ENCODE data around the gene MAEA.

The MAEA gene

DNA sequence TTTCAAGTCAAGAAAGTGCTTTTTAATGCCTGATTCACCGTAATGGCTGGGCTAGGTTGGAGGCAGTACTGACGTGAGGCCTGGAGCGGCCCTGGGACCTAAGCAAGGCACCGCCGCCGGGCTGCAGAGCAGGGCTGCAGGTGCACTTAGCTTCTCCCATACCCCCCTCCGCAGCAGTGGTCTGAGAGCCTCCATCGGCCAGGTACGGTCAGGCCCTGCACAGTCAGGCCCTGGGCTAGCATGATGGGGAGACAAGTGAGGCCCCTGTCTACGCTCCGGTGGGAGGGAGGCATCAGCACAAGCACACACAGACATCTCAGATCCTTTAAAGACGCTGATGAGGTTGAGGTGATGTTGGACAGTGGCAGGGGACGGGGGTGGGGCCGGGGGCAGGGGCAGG, 4.7 kb downstream of the MAEA start:
- Histone ChIP-seq H3K9ac (ENCODE audit: low read depth, low read length, poor library complexity, severe bottlenecking) (peak overlapping the region; percentile 30), H3K4me2 (ENCODE audit: low read depth, low read length, poor library complexity, severe bottlenecking) (peak overlapping the region; percentile 96), H3K9me2 (replicated peaks; ENCODE audit: low read depth, low read length) (no peaks in the 10 kb centered on the region), H3K9me3 (ENCODE audit: insufficient read depth, low read depth, low read length) (no peaks in the 10 kb centered on the region), H3K4me1 (ENCODE audit: insufficient read depth, low read length, poor library complexity, severe bottlenecking) (peaks cover 39% of the 10 kb centered on the region), H3K79me2 (ENCODE audit: insufficient read depth, low read length) (peaks cover 91% of the 10 kb centered on the region), H3K4me3 (ENCODE audit: low read length, poor library complexity, severe bottlenecking) (peak overlapping the region; percentile 42), H3F3A (ENCODE audit: low read depth) (no peaks in the 10 kb centered on the region), H2AFZ (ENCODE audit: low read length) (no peak overlapping the region), H3K27me3 (ENCODE audit: insufficient read depth, low read length, poor library complexity, severe bottlenecking) (no peaks in the 10 kb centered on the region), H4K20me1 (ENCODE audit: insufficient read depth, low read length, poor library complexity, severe bottlenecking) (peaks cover 60% of the 10 kb centered on the region), H3K36me3 (ENCODE audit: insufficient read depth, low read length) (peaks cover 11% of the 10 kb centered on the region; the same call in 1 of the 2 replicates)
- TF ChIP-seq EZH2phosphoT487 (IDR thresholded peaks at IDR 0.05; ENCODE audit: borderline replicate concordance) = no peak
- TF ChIP-seq, protein P1, sequence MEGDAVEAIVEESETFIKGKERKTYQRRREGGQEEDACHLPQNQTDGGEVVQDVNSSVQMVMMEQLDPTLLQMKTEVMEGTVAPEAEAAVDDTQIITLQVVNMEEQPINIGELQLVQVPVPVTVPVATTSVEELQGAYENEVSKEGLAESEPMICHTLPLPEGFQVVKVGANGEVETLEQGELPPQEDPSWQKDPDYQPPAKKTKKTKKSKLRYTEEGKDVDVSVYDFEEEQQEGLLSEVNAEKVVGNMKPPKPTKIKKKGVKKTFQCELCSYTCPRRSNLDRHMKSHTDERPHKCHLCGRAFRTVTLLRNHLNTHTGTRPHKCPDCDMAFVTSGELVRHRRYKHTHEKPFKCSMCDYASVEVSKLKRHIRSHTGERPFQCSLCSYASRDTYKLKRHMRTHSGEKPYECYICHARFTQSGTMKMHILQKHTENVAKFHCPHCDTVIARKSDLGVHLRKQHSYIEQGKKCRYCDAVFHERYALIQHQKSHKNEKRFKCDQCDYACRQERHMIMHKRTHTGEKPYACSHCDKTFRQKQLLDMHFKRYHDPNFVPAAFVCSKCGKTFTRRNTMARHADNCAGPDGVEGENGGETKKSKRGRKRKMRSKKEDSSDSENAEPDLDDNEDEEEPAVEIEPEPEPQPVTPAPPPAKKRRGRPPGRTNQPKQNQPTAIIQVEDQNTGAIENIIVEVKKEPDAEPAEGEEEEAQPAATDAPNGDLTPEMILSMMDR (conservative IDR thresholded peaks at IDR 0.05; ENCODE audit: low read length) = no peak

DNA sequence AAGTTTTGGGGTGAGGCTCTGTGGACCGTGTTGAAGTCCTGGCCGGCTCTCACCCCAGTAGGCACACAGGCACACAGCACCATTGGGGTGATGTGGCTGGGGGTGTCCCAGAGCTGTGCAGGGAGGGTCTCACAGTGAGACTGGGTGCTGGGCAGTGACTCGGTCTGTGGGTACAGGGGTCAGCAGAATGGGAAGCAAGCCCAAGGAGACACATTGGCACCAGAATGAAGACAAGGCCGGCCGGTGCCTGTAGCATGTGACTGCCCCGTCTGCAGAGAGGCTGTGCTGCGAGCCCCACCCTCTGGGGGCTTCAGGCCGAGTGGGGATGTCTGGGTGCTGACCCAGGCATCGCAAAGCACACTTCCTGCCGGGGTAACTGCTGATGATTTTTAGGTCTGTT, 5.2 kb downstream of the MAEA start:
- Histone ChIP-seq H3K4me2 (ENCODE audit: low read depth, low read length, poor library complexity, severe bottlenecking) (peak overlapping the region; percentile 75), H3K4me1 (ENCODE audit: insufficient read depth, low read length, poor library complexity, severe bottlenecking) (peaks cover 39% of the 10 kb centered on the region), H4K20me1 (ENCODE audit: insufficient read depth, low read length, poor library complexity, severe bottlenecking) (peaks cover 64% of the 10 kb centered on the region)

DNA sequence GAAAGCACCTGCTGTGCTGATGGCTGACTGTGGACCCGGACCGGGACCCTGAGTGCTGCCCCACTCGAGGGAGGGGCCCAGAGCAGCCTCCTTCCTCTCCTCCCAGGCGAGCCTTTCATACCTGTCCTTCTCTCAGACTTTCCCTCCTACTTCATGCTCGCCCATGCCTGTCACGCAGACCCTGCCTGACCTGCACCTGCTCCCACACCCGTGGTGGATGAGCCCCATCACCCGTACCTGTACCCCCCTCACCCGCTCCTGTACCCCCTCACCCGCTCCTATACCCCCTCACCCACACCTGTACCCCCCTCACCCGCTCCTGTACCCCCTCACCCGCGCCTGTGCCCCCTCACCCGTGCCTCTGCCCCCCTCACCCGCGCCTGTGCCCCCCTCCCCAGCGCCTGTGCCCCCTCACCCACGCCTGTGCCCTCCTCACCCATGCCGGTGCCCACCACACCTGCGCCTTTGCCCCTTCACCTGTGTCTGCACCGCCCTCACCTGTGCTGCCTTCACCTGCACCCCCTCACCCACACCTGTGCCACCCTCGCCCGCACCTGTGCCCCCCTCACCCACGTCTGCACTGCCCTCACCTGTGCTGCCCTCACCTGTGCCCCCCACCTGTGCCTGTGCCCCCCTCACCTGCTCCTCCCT, 5.8 kb downstream of the MAEA start:
- peaks cover 17% of the 10 kb centered on the region; the same call in 1 of the 2 replicates for H3K36me3 ChIP-seq (ENCODE audit: insufficient read depth, low read length)
- no peak for TF ChIP-seq EZH2phosphoT487 (IDR thresholded peaks at IDR 0.05; ENCODE audit: borderline replicate concordance)
- TF ChIP-seq, protein P1 (conservative IDR thresholded peaks at IDR 0.05; ENCODE audit: low read length) = no peak
- H3K27me3 ChIP-seq (ENCODE audit: insufficient read depth, low read length, poor library complexity, severe bottlenecking) = no peaks in the 10 kb centered on the region
- H3K4me1 ChIP-seq (ENCODE audit: insufficient read depth, low read length, poor library complexity, severe bottlenecking) = peaks cover 39% of the 10 kb centered on the region
- peak overlapping the region; percentile 66 for H3K4me3 ChIP-seq (ENCODE audit: low read length, poor library complexity, severe bottlenecking)
- peak overlapping the region; percentile 51 for H3K9ac ChIP-seq (ENCODE audit: low read depth, low read length, poor library complexity, severe bottlenecking)
- no peaks in the 10 kb centered on the region for H3F3A ChIP-seq (ENCODE audit: low read depth)
- no peak overlapping the region for H2AFZ ChIP-seq (ENCODE audit: low read length)
- H3K79me2 ChIP-seq (ENCODE audit: insufficient read depth, low read length) = peaks cover 94% of the 10 kb centered on the region
- no peaks in the 10 kb centered on the region for H3K9me3 ChIP-seq (ENCODE audit: insufficient read depth, low read depth, low read length)
- no peaks in the 10 kb centered on the region for H3K9me2 ChIP-seq (replicated peaks; ENCODE audit: low read depth, low read length)
- peak overlapping the region; percentile 75 for H3K4me2 ChIP-seq (ENCODE audit: low read depth, low read length, poor library complexity, severe bottlenecking)
- peaks cover 66% of the 10 kb centered on the region for H4K20me1 ChIP-seq (ENCODE audit: insufficient read depth, low read length, poor library complexity, severe bottlenecking)

More for the DNA sequence above, 5.2 kb downstream of the MAEA start:
- no peaks in the 10 kb centered on the region for H3F3A ChIP-seq (ENCODE audit: low read depth)
- no peaks in the 10 kb centered on the region for H3K27me3 ChIP-seq (ENCODE audit: insufficient read depth, low read length, poor library complexity, severe bottlenecking)
- peak overlapping the region; percentile 66 for H3K4me3 ChIP-seq (ENCODE audit: low read length, poor library complexity, severe bottlenecking)
- H3K36me3 ChIP-seq (ENCODE audit: insufficient read depth, low read length) = peaks cover 16% of the 10 kb centered on the region; the same call in 1 of the 2 replicates
- no peak overlapping the region for H2AFZ ChIP-seq (ENCODE audit: low read length)
- peaks cover 94% of the 10 kb centered on the region for H3K79me2 ChIP-seq (ENCODE audit: insufficient read depth, low read length)
- H3K9me2 ChIP-seq (replicated peaks; ENCODE audit: low read depth, low read length) = no peaks in the 10 kb centered on the region
- TF ChIP-seq, protein P1 (conservative IDR thresholded peaks at IDR 0.05; ENCODE audit: low read length) = no peak
- TF ChIP-seq EZH2phosphoT487 (IDR thresholded peaks at IDR 0.05; ENCODE audit: borderline replicate concordance) = no peak
- H3K9me3 ChIP-seq (ENCODE audit: insufficient read depth, low read depth, low read length) = no peaks in the 10 kb centered on the region
- peak overlapping the region; percentile 51 for H3K9ac ChIP-seq (ENCODE audit: low read depth, low read length, poor library complexity, severe bottlenecking)

Measured in Loucy (cell line).